WTC11 (cell line): ENCODE measurements around the gene PPP2R2C. TPM values are rescaled to one million over a fixed set of nuclear protein-coding genes. Genes with fewer than 3 reads are reported as not detected.

Source experiments
- ATAC-seq: fragments of 200-7000 bp; cut with Tn5 transposase; 2 replicates; pipeline ENCODE4 v1.10.0; 2021; ENCODE audit warnings: mild to moderate bottlenecking, moderate library complexity
- CTCF ChIA-PET: fragments of 300-600 bp; sonication (Branson Sonifier 250); formaldehyde crosslinking; loops from one replicate; lab custom pipeline; 2021; ENCODE audit warnings: antibody characterized with exemption; lab: Charles Lee
- POLR2A ChIA-PET: fragments of 350-600 bp; sonication (Branson Sonifier 250); formaldehyde crosslinking; loops from one replicate; lab custom pipeline; 2021; ENCODE audit warnings: antibody characterized with exemption; lab: Charles Lee
- DNase-seq: peaks from one replicate; pipeline ENCODE4 v3.0.0; 2021; ENCODE audit warnings: low spot score
- H3K27ac Mint-ChIP-seq: 2 replicates; pipeline ENCODE4 v1.8.0; 2021; ENCODE audit warnings: mixed read lengths
- H3K27me3 Mint-ChIP-seq: 2 replicates; pipeline ENCODE4 v1.8.0; 2021; ENCODE audit warnings: low read depth, mild to moderate bottlenecking, moderate library complexity, mixed read lengths
- H3K36me3 Mint-ChIP-seq: 2 replicates; pipeline ENCODE4 v1.8.0; 2021; ENCODE audit warnings: mixed read lengths
- H3K4me1 Mint-ChIP-seq: 2 replicates; pipeline ENCODE4 v1.8.0; 2022; ENCODE audit warnings: mixed read lengths
- H3K4me3 Mint-ChIP-seq: 2 replicates; pipeline ENCODE4 v1.8.0; 2021; ENCODE audit warnings: mild to moderate bottlenecking, moderate library complexity, mixed read lengths
- H3K9me3 Mint-ChIP-seq: 2 replicates; pipeline ENCODE4 v1.8.0; 2021; ENCODE audit warnings: mixed read lengths
- E2F1 ChIP-seq: sonication (generic); formaldehyde crosslinking; IDR thresholded peaks from 2 replicates; pipeline ENCODE4 v1.8.0; 2022; ENCODE audit warnings: mild to moderate bottlenecking, missing genetic modification reagents
- FOXK1 ChIP-seq: sonication (generic); formaldehyde crosslinking; IDR thresholded peaks from 2 replicates; pipeline ENCODE4 v1.8.0; 2022; ENCODE audit warnings: mild to moderate bottlenecking, moderate library complexity, missing genetic modification reagents
- FOXP4 ChIP-seq: sonication (generic); formaldehyde crosslinking; IDR thresholded peaks from 2 replicates; pipeline ENCODE4 v1.8.0; 2022; ENCODE audit warnings: mild to moderate bottlenecking, missing genetic modification reagents
- GTF2I ChIP-seq: fragments of 250-450 bp; sonication (Bioruptor Pico); conservative IDR thresholded peaks from 2 replicates; pipeline ENCODE4 v1.4.0; 2021; ENCODE audit warnings: mild to moderate bottlenecking
- IRF1 ChIP-seq: sonication (generic); formaldehyde crosslinking; IDR thresholded peaks from 2 replicates; pipeline ENCODE4 v1.8.0; 2023; ENCODE audit warnings: missing genetic modification reagents
- MXD4 ChIP-seq: fragments of 250-450 bp; sonication (Bioruptor Pico); IDR thresholded peaks from 2 replicates; pipeline ENCODE4 v1.8.0; 2021; ENCODE audit warnings: mild to moderate bottlenecking, moderate library complexity, borderline replicate concordance
- NFE2L1 ChIP-seq: sonication (generic); formaldehyde crosslinking; IDR thresholded peaks from 2 replicates; pipeline ENCODE4 v1.8.1; 2023; ENCODE audit warnings: missing genetic modification reagents
- SP1 ChIP-seq: sonication (generic); formaldehyde crosslinking; conservative IDR thresholded peaks from 2 replicates; pipeline ENCODE4 v1.8.1; 2022; ENCODE audit warnings: missing genetic modification reagents
- USF1 ChIP-seq: sonication (generic); formaldehyde crosslinking; IDR thresholded peaks from 2 replicates; pipeline ENCODE4 v1.8.0; 2022; ENCODE audit warnings: mild to moderate bottlenecking, missing genetic modification reagents
- ZNF121 ChIP-seq: sonication (generic); formaldehyde crosslinking; IDR thresholded peaks from 2 replicates; pipeline ENCODE4 v1.8.0; 2023; ENCODE audit warnings: missing genetic modification reagents
- total RNA-seq: library from RNA; stranded (reverse); gene quantifications from 3 replicates; pipeline ENCODE4 v1.2.3, GENCODE V29; 2021
- TF ChIP-seq, protein P1 (sequence below): sonication (generic); formaldehyde crosslinking; IDR thresholded peaks from 2 replicates; pipeline ENCODE4 v1.8.0; 2023; ENCODE audit warnings: missing genetic modification reagents, mild to moderate bottlenecking, borderline replicate concordance
- TF ChIP-seq, protein P2 (sequence below): fragments of 250-450 bp; sonication (Bioruptor Pico); IDR thresholded peaks from 2 replicates; pipeline ENCODE4 v1.8.0; 2021; ENCODE audit warnings: mild to moderate bottlenecking
- TF ChIP-seq, protein P3 (sequence below): fragments of 200-600 bp; IDR thresholded peaks from 2 replicates; pipeline ENCODE4 v1.8.0; 2022; ENCODE audit warnings: antibody characterized with exemption

Gene PPP2R2C
- total RNA-seq, 1 experiment from 2014 or later, result 11.5 TPM

- no peak for TF ChIP-seq GTF2I (CRISPR knock-in tag)
- no peak for TF ChIP-seq NFE2L1 (CRISPR knock-in tag)
- TF ChIP-seq USF1, result no peak
- TF ChIP-seq ZNF121 (CRISPR knock-in tag), result no peak
- TF ChIP-seq, protein P1, sequence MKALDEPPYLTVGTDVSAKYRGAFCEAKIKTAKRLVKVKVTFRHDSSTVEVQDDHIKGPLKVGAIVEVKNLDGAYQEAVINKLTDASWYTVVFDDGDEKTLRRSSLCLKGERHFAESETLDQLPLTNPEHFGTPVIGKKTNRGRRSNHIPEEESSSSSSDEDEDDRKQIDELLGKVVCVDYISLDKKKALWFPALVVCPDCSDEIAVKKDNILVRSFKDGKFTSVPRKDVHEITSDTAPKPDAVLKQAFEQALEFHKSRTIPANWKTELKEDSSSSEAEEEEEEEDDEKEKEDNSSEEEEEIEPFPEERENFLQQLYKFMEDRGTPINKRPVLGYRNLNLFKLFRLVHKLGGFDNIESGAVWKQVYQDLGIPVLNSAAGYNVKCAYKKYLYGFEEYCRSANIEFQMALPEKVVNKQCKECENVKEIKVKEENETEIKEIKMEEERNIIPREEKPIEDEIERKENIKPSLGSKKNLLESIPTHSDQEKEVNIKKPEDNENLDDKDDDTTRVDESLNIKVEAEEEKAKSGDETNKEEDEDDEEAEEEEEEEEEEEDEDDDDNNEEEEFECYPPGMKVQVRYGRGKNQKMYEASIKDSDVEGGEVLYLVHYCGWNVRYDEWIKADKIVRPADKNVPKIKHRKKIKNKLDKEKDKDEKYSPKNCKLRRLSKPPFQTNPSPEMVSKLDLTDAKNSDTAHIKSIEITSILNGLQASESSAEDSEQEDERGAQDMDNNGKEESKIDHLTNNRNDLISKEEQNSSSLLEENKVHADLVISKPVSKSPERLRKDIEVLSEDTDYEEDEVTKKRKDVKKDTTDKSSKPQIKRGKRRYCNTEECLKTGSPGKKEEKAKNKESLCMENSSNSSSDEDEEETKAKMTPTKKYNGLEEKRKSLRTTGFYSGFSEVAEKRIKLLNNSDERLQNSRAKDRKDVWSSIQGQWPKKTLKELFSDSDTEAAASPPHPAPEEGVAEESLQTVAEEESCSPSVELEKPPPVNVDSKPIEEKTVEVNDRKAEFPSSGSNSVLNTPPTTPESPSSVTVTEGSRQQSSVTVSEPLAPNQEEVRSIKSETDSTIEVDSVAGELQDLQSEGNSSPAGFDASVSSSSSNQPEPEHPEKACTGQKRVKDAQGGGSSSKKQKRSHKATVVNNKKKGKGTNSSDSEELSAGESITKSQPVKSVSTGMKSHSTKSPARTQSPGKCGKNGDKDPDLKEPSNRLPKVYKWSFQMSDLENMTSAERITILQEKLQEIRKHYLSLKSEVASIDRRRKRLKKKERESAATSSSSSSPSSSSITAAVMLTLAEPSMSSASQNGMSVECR (CRISPR knock-in tag), result no peak
- TF ChIP-seq, protein P2, sequence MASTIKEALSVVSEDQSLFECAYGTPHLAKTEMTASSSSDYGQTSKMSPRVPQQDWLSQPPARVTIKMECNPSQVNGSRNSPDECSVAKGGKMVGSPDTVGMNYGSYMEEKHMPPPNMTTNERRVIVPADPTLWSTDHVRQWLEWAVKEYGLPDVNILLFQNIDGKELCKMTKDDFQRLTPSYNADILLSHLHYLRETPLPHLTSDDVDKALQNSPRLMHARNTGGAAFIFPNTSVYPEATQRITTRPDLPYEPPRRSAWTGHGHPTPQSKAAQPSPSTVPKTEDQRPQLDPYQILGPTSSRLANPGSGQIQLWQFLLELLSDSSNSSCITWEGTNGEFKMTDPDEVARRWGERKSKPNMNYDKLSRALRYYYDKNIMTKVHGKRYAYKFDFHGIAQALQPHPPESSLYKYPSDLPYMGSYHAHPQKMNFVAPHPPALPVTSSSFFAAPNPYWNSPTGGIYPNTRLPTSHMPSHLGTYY (CRISPR knock-in tag), result no peak
- TF ChIP-seq MXD4 (CRISPR knock-in tag), result no peak
- TF ChIP-seq SP1 (CRISPR knock-in tag), result no peak
- TF ChIP-seq, protein P3, sequence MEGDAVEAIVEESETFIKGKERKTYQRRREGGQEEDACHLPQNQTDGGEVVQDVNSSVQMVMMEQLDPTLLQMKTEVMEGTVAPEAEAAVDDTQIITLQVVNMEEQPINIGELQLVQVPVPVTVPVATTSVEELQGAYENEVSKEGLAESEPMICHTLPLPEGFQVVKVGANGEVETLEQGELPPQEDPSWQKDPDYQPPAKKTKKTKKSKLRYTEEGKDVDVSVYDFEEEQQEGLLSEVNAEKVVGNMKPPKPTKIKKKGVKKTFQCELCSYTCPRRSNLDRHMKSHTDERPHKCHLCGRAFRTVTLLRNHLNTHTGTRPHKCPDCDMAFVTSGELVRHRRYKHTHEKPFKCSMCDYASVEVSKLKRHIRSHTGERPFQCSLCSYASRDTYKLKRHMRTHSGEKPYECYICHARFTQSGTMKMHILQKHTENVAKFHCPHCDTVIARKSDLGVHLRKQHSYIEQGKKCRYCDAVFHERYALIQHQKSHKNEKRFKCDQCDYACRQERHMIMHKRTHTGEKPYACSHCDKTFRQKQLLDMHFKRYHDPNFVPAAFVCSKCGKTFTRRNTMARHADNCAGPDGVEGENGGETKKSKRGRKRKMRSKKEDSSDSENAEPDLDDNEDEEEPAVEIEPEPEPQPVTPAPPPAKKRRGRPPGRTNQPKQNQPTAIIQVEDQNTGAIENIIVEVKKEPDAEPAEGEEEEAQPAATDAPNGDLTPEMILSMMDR, result no peak
- no peak for TF ChIP-seq FOXP4 (CRISPR knock-in tag)
- TF ChIP-seq E2F1 (CRISPR knock-in tag), result no peak
- no peak for TF ChIP-seq FOXK1 (CRISPR knock-in tag)
- no peak for TF ChIP-seq IRF1 (CRISPR knock-in tag)
- TF ChIP-seq, all 79 proteins: peak for 0
- ATAC-seq (no peak), DNase-seq (no peak)
- H3K9me3 Mint-ChIP-seq, result no peaks in the 10 kb centered on the region
- H3K27ac Mint-ChIP-seq, result no peak overlapping the region
- CTCF ChIA-PET, result interaction anchor here (1.8 kb wide), 1 partner anchor 105 kb away, joined by 4 read pairs; no protein-coding TSS in a partner anchor
- H3K4me3 Mint-ChIP-seq, result no peak overlapping the region
- peaks cover 14% of the 10 kb centered on the region for H3K4me1 Mint-ChIP-seq
- H3K36me3 Mint-ChIP-seq, result no peaks in the 10 kb centered on the region
- H3K27me3 Mint-ChIP-seq, result no peaks in the 10 kb centered on the region
- POLR2A ChIA-PET, result no interaction called here
Observed at GRCh38 chr4:6444582-6444981, 27.8 kb downstream of the PPP2R2C start.
